ENCODE data around the gene TAB2. TPM values are rescaled to one million over a fixed set of nuclear protein-coding genes. Genes with fewer than 3 reads are reported as not detected.
"Not testable (repeated sequence)": the region's sequence is repeated elsewhere in the genome, so short reads cannot be mapped to it uniquely, and the experiment has no call there.

Gene TAB2
- polyA plus RNA-seq, 3 donors = 11.9 to 33.1 (median 21.0) TPM

DNA sequence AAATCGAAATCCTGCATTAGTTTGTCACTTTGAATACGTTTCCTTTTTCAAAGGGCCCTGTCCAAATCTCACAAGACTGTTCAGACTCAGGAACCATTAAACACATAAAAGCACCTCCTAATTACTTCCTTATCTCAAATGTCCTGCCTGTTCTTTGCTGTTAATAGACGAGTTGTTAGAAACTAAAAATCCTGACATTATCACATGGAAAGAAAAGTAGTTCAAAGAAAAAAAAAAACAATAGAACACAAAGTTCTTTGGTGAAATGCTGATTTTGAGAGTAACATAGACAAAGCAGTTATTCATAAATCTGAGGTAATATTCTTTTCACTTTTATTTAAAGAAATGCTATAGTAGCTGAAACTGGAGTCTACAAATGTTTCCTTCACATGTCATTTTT lies 12.1 kb upstream of the TAB2 start:
- 33 to 40% (median 35%) methylated on average over 3 of the region's 3 CpGs for WGBS, 3 donors

DNA sequence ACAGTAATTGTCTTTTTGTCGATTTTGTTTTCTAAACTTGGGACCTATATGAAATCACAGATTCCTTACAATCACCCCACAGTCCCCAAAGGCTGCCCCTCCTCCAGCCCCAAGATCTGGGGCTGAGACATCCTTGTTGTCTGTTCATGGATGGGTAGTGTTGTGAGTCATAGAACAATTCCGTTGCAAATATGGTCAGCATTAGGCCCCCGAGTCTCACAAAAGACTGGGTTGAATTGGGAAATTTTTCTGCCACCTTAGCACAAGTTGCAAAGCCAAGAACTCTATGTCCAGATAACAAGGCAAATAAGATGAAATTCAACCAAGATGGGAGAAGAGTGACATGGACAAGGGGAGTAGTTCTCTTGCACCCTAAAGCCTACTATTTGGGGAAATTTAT lies 10.5 kb upstream of the TAB2 start:
- no peak overlapping the region for H3K27ac ChIP-seq (ENCODE audit: low read depth, low read length)
- 86 to 88% (median 86%) methylated on average over 3 of the region's 3 CpGs for WGBS, 3 donors

More for the DNA sequence above, 12.1 kb upstream of the TAB2 start:
- H3K27ac ChIP-seq (ENCODE audit: low read depth, low read length) = no peak overlapping the region

GRCh38 chr6:149311293-149311692 lies 6.2 kb upstream of the TAB2 start:
- H3K27ac ChIP-seq (ENCODE audit: low read depth, low read length) = no peak overlapping the region
- WGBS, 3 donors = 68 to 86% (median 68%) methylated on average over 4 of the region's 4 CpGs

- 97% methylated on average over 1 of the region's 1 CpG for WGBS, 3 donors
- no peak overlapping the region for H3K27ac ChIP-seq (ENCODE audit: low read depth, low read length)
Observed at GRCh38 chr6:149311766-149312165, 5.7 kb upstream of the TAB2 start.

DNA sequence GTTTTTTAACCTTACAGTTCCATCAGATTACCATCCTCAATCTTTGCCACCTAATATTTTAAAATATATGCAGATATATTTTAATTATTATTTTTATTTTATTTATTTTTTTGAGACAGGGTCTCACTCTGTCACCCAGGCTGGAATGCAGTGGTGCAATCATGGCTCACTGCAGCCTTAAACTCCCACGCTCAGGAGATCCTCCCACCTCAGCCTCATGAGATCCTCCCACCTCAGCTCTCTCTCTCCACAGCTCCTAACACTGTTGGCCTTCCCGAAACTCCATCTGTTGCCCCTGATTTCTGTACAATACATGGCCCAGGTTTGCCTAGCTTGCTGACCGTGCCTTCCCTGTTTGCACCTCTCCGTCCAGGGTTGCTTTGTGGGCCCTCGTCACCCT lies 4.4 kb upstream of the TAB2 start:
- WGBS, 3 donors = 63 to 87% (median 83%) methylated on average over 5 of the region's 5 CpGs
- no peak overlapping the region for H3K27ac ChIP-seq (ENCODE audit: low read depth, low read length)

DNA sequence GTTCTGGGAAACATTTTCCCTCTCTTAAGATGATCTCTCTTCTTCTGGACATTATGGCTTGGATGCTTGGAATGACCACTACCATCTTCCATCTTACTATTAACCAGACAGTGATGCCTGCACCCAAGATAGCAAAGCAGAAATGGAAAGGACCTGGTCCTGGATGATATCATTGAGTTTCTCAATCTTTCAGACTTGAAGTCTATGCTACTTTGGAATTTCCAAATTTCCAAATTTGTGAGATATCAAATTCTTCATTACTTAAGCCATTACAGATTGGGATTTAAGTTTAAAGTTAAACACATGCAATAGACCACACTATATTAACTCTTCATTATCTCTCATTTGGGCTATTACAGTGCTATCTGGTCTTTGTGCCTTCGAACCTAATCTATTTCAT lies 3.7 kb upstream of the TAB2 start:
- H3K27ac ChIP-seq (ENCODE audit: low read depth, low read length) = no peak overlapping the region
- WGBS, 3 donors = 95 to 100% (median 97%) methylated on average over 1 of the region's 1 CpG

GRCh38 chr6:149314325-149314905 lies 3.1 kb upstream of the TAB2 start:
- no peak overlapping the region for H3K27ac ChIP-seq (ENCODE audit: low read depth, low read length)
- WGBS, 3 donors = 79 to 87% (median 81%) methylated on average over 1 of the region's 1 CpG

- 32 to 38% (median 36%) methylated on average over 7 of the region's 7 CpGs for WGBS, 3 donors
- no peak overlapping the region for H3K27ac ChIP-seq (ENCODE audit: low read depth, low read length)
Observed at GRCh38 chr6:149316108-149316727, 1.3 kb upstream of the TAB2 start.

GRCh38 chr6:149316740-149317643 lies 520 bp upstream of the TAB2 start:
- H3K27ac ChIP-seq (ENCODE audit: low read depth, low read length) = peak overlapping the region; percentile 83
- WGBS, 3 donors = 0 to 1% (median 1%) methylated on average over 60 to 96 of the region's 96 CpGs

GRCh38 chr6:149318581-149319286 lies 1.2 kb downstream of the TAB2 start:
- 1 to 3% (median 3%) methylated on average over 14 of the region's 14 CpGs for WGBS, 3 donors
- H3K27ac ChIP-seq (ENCODE audit: low read depth, low read length) = no peak overlapping the region

DNA sequence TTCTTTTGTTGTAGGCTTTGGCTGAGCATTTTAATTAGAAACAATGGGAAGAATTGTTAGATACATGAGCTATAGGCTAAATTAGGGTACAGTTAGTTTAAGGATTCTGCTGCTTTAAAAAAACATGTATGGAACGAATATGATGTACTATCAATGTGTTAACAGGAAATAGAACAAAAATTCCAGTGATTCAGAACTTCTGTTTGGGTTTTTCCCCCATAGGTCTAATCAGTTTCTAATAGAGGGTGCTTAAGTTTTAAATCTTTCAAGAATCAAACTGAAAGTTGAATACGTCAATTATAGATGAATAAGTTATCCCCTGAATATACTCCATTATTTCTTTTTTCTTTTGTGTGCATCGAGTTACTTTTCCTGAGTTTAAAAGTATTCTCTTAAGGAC lies 1.9 kb downstream of the TAB2 start:
- WGBS, 3 donors = 9 to 24% (median 13%) methylated on average over 3 of the region's 3 CpGs
- H3K27ac ChIP-seq (ENCODE audit: low read depth, low read length) = no peak overlapping the region

DNA sequence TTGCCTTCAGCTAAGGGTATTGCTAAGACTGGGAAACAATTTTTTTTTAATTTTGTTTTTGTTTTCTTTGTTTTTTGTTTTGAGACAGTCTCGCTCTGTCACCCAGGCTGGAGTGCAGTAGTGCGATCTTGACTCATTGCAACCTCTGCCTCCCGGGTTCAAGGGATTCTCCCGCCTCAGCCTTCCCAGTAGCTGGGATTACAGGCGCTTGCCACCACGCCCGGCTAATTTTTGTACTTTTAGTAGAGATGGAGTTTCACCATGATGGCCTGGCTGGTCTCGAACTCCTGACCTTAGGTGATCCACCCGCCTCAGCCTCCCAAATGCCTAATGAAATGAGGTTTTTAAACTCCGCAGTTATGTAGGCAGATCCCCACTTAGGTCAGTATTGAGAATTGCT lies 2.5 kb downstream of the TAB2 start:
- H3K27ac ChIP-seq (ENCODE audit: low read depth, low read length) = not testable (repeated sequence)
- 76 to 93% (median 87%) methylated on average over 10 of the region's 10 CpGs for WGBS, 3 donors

DNA sequence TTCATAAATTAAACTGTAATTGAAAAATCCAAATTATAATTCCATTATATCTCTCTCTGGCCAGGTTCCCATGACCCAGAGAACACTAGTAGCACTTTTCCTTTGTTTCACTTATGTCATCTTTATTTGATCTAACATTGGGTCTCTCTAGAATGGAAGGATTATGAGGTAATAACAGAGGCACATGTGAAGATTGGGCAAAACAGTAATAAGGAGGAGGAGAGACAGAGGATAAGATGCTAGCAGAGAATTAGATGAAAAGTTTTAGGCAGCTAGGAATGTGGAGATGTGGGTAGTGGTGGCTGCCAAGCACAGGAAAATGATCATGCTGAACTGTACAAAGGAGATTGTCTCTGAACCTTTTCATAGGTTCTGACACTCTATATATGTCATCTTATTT lies 3.3 kb downstream of the TAB2 start:
- H3K27ac ChIP-seq (ENCODE audit: low read depth, low read length) = no peak overlapping the region

DNA sequence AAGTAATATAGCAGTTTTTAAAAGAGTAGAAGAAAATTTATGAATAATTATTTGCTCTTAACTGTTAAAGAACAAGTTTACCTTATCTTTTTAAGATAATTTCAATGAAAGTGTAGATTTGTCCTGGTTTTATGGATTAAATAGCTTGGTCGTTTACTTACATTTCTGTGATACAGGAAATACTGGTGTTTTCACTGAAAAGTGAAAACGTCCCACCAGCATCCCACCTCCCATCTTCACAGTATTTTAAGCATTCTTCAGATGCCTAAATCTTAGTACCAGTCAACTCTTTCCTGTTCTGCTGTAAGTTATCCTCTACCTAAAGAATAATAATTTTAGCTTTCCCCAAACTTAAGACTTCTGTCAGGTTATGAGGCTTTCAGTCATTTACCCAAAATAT lies 5.8 kb downstream of the TAB2 start:
- no peak overlapping the region for H3K27ac ChIP-seq (ENCODE audit: low read depth, low read length)
- WGBS, 3 donors = 15 to 41% (median 18%) methylated on average over 2 of the region's 2 CpGs

DNA sequence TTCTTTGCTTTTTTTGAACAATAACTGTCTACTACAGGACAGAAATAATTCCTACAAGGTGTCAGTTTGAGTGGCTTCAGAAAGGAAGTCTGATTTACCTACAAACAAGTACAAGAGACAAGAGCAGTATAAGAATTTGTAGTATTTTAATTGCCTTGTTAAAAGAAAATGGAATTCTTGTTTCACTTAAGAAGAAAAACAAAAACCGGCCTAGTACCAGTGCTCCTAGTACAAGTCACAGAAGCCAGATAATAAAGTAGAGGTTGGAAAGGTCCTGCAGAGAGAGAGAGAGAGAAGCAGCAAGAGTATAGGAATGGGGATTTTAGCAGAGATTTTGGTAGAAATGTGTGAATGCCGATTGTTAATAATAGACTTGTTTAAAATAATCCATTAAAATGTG lies 6.4 kb downstream of the TAB2 start:
- 39 to 57% (median 48%) methylated on average over 2 of the region's 2 CpGs for WGBS, 3 donors
- no peak overlapping the region for H3K27ac ChIP-seq (ENCODE audit: low read depth, low read length)

DNA sequence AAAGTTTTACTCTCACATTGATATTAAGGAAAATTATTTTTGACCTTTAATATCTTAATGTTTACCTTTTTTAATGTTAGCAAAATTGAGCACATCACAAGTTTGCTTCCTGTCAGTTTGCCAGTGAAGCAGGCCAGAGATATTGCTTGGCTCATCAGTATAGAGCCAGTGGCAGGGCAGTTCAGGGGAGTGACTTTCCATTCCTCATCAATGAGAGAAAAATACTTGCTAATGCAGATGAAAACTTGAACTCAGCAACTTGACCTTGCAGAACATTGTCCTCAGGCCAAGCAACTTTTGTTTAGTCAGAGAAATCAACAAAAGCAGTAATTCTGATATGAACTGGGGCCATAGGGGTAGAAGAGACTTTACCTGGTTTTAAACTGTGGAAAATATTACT lies 6.9 kb downstream of the TAB2 start:
- H3K27ac ChIP-seq (ENCODE audit: low read depth, low read length) = no peak overlapping the region

DNA sequence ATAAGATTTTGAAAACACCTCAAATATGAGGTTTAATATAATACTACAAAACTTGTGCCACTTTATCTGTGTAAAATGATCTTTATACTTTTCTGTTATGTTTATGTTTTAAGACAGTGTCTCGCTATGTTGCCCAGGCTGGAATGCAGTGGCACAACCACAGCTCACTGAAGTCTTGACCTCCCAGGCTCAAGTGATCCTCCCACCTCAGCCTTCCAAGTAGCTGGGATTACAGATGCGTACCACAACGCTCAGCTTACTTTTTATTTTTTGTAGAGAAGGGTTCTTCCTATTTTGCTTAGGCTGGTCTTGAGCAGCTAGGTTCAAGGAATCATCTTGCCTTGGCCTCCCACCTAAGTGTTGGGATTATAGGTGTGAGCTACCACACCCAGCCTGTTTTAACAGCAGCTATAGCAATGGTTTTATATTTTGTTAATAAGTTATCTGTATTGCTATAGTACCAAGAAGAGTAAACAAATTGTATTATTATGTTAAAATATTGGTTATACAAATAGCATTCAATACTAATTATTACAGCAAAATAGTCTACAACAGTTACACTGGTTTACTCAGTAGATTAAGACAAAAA lies 8.2 kb downstream of the TAB2 start:
- no peak overlapping the region for H3K27ac ChIP-seq (ENCODE audit: low read depth, low read length)
- 91 to 97% (median 95%) methylated on average over 3 of the region's 3 CpGs for WGBS, 3 donors

GRCh38 chr6:149327638-149328037 lies 10.1 kb downstream of the TAB2 start:
- no peak overlapping the region for H3K27ac ChIP-seq (ENCODE audit: low read depth, low read length)
- WGBS, 3 donors = 88 to 90% (median 88%) methylated on average over 2 of the region's 2 CpGs

DNA sequence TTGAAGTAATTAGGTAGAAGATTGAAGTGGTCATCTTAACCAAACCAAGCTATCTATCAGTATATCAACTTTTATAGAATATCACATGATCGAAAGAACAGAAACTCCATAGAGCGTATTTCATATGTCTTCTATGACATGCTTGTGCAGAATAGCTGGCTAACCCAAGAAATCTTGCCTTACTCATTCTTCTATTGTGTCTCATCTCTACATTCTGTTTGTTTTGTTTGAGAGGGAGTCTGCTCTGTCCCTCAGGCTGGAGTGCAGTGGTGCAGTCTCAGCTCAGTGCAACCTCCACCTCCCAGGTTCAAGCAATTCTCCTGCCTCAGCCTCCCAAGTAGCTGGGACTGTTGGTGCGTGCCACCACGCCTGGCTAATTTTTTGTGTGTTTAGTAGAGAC lies 10.6 kb downstream of the TAB2 start:
- no peak overlapping the region for H3K27ac ChIP-seq (ENCODE audit: low read depth, low read length)
- WGBS, 3 donors = 96 to 100% (median 100%) methylated on average over 4 of the region's 4 CpGs
